Natural killer cell (primary cell): ENCODE data around the gene ZNF439. TPM values are rescaled to one million over a fixed set of nuclear protein-coding genes. Genes with fewer than 3 reads are reported as not detected.
"Not testable (repeated sequence)": the region's sequence is repeated elsewhere in the genome, so short reads cannot be mapped to it uniquely, and the experiment has no call there.

Source experiments
- ATAC-seq, 3 donors: fragments of 150-1000 bp in 2 of 3; fragments of 200-7000 bp in 1 of 3; cut with Tn5 transposase; 1 replicate in 1 of 3; 2 replicates in 2 of 3; pipeline ENCODE4 v1.10.0; 2021; ENCODE audit warnings: mild to moderate bottlenecking in 2 of 3, moderate library complexity in 2 of 3
- DNase-seq, 2 donors: peaks; one replicate each; pipeline versions ENCODE4 v3.0.0 to v3.0.0-alpha.2; 2013 to 2021; ENCODE audit warnings: mixed read lengths in 1 of 2
- H3K27ac ChIP-seq: one replicate; pipeline ENCODE4 v1.5.1; 2013; ENCODE audit warnings: mild to moderate bottlenecking, low read length
- H3K27me3 ChIP-seq: one replicate; pipeline ENCODE4 v1.6.1; 2013; ENCODE audit warnings: low read length; ENCODE audit not compliant: control insufficient read depth, insufficient read depth
- H3K36me3 ChIP-seq: one replicate; pipeline ENCODE4 v1.6.1; 2013; ENCODE audit warnings: low read length; ENCODE audit not compliant: control insufficient read depth, insufficient read depth
- H3K4me1 ChIP-seq: one replicate; pipeline ENCODE4 v1.6.1; 2013; ENCODE audit warnings: low read length; ENCODE audit not compliant: control insufficient read depth, insufficient read depth
- H3K4me3 ChIP-seq: one replicate; pipeline ENCODE4 v1.5.1; 2013; ENCODE audit warnings: low read length
- H3K9me3 ChIP-seq: one replicate; pipeline ENCODE4 v1.6.1; 2013; ENCODE audit warnings: low read length; ENCODE audit not compliant: control insufficient read depth, insufficient read depth
- H3K27ac Mint-ChIP-seq, 2 donors: one replicate each; pipeline ENCODE4 v1.8.0; 2022; ENCODE audit warnings: mild to moderate bottlenecking in 2 of 2, mixed read lengths in 2 of 2, moderate library complexity in 1 of 2
- H3K27me3 Mint-ChIP-seq, 2 donors: one replicate each; pipeline ENCODE4 v1.8.0; 2022; ENCODE audit warnings: low read depth in 2 of 2, mixed read lengths in 2 of 2
- H3K36me3 Mint-ChIP-seq: one replicate; pipeline ENCODE4 v1.8.0; 2022; ENCODE audit warnings: mixed read lengths
- H3K4me1 Mint-ChIP-seq, 2 donors: one replicate each; pipeline ENCODE4 v1.8.0; 2022; ENCODE audit warnings: mixed read lengths in 2 of 2
- H3K4me3 Mint-ChIP-seq: one replicate; pipeline ENCODE4 v1.8.0; 2022; ENCODE audit warnings: mild to moderate bottlenecking, moderate library complexity, mixed read lengths
- H3K9me3 Mint-ChIP-seq, 2 donors: one replicate each; pipeline ENCODE4 v1.8.0; 2022; ENCODE audit warnings: mixed read lengths in 2 of 2
- WGBS: methylation state at CpG from one replicate; pipeline ENCODE4 v1.1.7; 2013; ENCODE audit warnings: missing lambda C conversion rate; ENCODE audit not compliant: insufficient coverage; 5-methylcytosine and 5-hydroxymethylcytosine counted together
- intact Hi-C: fragments of 100-400 bp; cut with micrococcal nuclease; formaldehyde crosslinking; loops from one replicate; pipeline ENCODE4 v1.14.2; 2022
- total RNA-seq, 4 donors: library from RNA; stranded (reverse); fragments of 120-200 nt in 1 of 4; gene quantifications; one replicate each; pipeline versions ENCODE4 v1.2.3 to v1.2.4, GENCODE V29; 2013 to 2022
- TF ChIP-seq, protein P1 (sequence below): fragments of 200-600 bp; IDR thresholded peaks from one replicate; pipeline ENCODE4 v1.8.0; 2022; ENCODE audit warnings: antibody characterized with exemption

ZNF439 gene
- total RNA-seq, 3 donors from 2014 or later (not counting 1 experiment from before 2014, with no cell fraction given): 9.6 to 18.4 (median 15.4) TPM

DNA sequence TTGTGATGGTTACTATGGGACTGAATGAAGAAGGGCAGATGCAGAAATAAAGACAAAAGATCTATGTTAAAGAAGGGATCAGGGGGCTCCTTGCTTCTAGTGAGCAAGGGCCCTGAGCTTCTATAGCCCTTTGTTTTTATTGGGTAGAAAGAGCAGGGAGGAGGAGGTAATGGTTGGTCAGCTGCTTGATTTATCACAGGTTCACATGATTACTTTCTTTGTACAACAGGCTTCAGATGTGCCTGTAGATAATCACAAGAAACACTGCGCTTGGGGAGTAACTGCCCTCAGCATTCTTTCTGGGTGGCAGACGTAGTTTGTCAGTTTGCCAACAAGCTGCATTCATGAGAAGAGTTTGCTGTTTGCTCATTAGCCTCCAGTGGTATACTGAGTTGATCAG, 4.8 kb upstream of the ZNF439 start:
- DNase-seq (no peak), ATAC-seq (no peak)
- Histone ChIP-seq H3K4me3 (no peak overlapping the region), H3K27me3 (no peaks in the 10 kb centered on the region), H3K9me3 (no peaks in the 10 kb centered on the region), H3K36me3 (no peaks in the 10 kb centered on the region), H3K27ac (no peak overlapping the region), H3K4me1 (peaks cover 5% of the 10 kb centered on the region)
- intact Hi-C loops: loop anchor here (10.0 kb wide), 1 partner anchor 49 kb away; the partner anchor contains the start of gene ZNF491
- H3K27ac Mint-ChIP-seq: no peak overlapping the region
- no peaks in the 10 kb centered on the region for H3K36me3 Mint-ChIP-seq
- WGBS: 80% methylated on average over 2 of the region's 2 CpGs
- TF ChIP-seq, protein P1, sequence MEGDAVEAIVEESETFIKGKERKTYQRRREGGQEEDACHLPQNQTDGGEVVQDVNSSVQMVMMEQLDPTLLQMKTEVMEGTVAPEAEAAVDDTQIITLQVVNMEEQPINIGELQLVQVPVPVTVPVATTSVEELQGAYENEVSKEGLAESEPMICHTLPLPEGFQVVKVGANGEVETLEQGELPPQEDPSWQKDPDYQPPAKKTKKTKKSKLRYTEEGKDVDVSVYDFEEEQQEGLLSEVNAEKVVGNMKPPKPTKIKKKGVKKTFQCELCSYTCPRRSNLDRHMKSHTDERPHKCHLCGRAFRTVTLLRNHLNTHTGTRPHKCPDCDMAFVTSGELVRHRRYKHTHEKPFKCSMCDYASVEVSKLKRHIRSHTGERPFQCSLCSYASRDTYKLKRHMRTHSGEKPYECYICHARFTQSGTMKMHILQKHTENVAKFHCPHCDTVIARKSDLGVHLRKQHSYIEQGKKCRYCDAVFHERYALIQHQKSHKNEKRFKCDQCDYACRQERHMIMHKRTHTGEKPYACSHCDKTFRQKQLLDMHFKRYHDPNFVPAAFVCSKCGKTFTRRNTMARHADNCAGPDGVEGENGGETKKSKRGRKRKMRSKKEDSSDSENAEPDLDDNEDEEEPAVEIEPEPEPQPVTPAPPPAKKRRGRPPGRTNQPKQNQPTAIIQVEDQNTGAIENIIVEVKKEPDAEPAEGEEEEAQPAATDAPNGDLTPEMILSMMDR: no peak
- no peaks in the 10 kb centered on the region for H3K9me3 Mint-ChIP-seq
- peaks cover 6 to 14% of the 10 kb centered on the region in 2 donors for H3K4me1 Mint-ChIP-seq
- no peak overlapping the region for H3K4me3 Mint-ChIP-seq
- H3K27me3 Mint-ChIP-seq: no peaks in the 10 kb centered on the region

DNA sequence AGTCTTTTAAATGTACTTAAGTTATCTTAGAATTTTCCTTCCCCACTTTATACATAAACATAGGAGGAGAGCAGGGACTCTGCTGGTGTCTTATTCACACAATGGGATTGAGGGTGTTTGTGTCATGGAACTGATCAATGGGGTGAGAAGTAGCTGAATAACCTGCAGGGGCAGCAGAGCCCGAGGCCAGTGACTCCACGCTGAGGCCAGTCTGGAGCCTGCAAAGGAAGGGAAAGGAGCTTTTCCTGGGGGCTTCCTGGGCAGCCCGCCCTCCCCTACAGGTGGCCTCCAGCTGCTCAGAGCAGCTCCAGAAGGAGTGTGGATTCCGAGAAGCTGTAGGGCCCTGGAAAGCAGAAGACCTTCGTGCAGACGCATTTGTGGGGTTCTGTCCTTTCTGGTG, 911 bp upstream of the ZNF439 start:
- Mint-ChIP-seq H3K4me3 (peak overlapping the region; percentile 90), H3K4me1 (peaks cover 24 to 28% of the 10 kb centered on the region in 2 donors), H3K27ac (peak overlapping the region; percentile 74 to 91)
- H3K4me1 ChIP-seq: peaks cover 10% of the 10 kb centered on the region
- not testable (repeated sequence) for H3K36me3 ChIP-seq, H3K27ac ChIP-seq, H3K9me3 Mint-ChIP-seq, H3K36me3 Mint-ChIP-seq, H3K9me3 ChIP-seq, H3K4me3 ChIP-seq, H3K27me3 ChIP-seq, H3K27me3 Mint-ChIP-seq, DNase-seq, ATAC-seq
- WGBS: 79% methylated on average over 6 of the region's 6 CpGs
- intact Hi-C loops: loop anchor here (5.0 to 10.0 kb wide), 2 partner anchors 35 to 53 kb away; partner anchors contain the start of genes ZNF440 and ZNF491

DNA sequence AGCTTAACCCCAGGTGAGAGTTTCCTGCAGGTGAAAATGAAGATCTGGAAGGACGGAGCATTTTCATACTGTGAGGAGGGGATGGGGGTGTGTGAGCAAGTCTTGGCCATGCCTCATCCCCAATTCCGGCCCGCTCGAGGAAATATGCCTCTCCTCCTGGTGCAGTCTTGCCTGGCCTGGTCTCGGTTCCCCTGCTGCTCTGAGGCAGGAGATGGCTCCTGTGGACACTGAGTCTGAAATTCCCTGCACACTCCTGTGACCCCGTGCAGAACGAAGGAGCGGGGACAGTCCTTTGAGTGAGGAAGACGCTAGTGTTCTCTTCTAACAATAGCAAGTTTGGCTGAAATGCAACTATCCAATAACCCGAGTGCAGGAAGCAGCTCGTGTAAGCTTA, 329 bp upstream of the ZNF439 start:
- ATAC-seq (no peak), DNase-seq (no peak)
- Mint-ChIP-seq H3K27me3 (no peaks in the 10 kb centered on the region), H3K27ac (peak overlapping the region; percentile 74 to 91), H3K4me3 (peak overlapping the region; percentile 90), H3K4me1 (peaks cover 24 to 28% of the 10 kb centered on the region in 2 donors), H3K36me3 (no peaks in the 10 kb centered on the region), H3K9me3 (no peaks in the 10 kb centered on the region)
- H3K36me3 ChIP-seq: no peaks in the 10 kb centered on the region
- intact Hi-C loops: loop anchor here (5.0 to 10.0 kb wide), 2 partner anchors 36 to 53 kb away; partner anchors contain the start of genes ZNF440 and ZNF491
- H3K9me3 ChIP-seq: peaks cover 2% of the 10 kb centered on the region
- H3K4me3 ChIP-seq: no peak overlapping the region
- TF ChIP-seq, protein P1: no peak
- peak overlapping the region; percentile 3 for H3K27ac ChIP-seq
- no peaks in the 10 kb centered on the region for H3K27me3 ChIP-seq
- H3K4me1 ChIP-seq: peaks cover 10% of the 10 kb centered on the region
- WGBS: 35% methylated on average over 11 of the region's 11 CpGs

DNA sequence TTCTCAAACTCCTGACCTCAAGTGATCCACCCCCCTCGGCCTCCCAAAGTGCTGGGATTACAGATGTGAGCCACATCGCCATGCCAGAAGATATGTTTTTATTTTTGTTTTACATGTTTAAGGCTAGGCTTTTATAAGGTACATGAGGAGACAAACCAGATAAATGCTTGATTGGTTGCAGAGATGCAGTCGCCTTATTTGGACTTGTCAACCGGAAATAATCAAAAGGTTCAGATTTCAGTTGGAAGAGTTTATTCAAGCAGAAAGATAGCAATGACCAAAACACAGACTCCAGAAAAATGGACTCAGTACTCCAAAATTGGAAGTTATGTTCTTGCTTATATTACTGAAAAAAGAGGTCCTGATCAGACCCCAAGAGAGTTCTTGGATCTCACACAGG, 1.8 kb downstream of the ZNF439 start:
- H3K4me3 ChIP-seq, H3K9me3 Mint-ChIP-seq, H3K27ac ChIP-seq, ATAC-seq, H3K27me3 ChIP-seq, H3K36me3 Mint-ChIP-seq, H3K4me3 Mint-ChIP-seq, intact Hi-C loops, H3K9me3 ChIP-seq, H3K36me3 ChIP-seq, H3K27ac Mint-ChIP-seq, DNase-seq, H3K27me3 Mint-ChIP-seq: not testable (repeated sequence)
- peaks cover 24 to 28% of the 10 kb centered on the region in 2 donors for H3K4me1 Mint-ChIP-seq
- H3K4me1 ChIP-seq: peaks cover 10% of the 10 kb centered on the region
- WGBS: 95% methylated on average over 4 of the region's 4 CpGs
